Endothelial cell of hepatic sinusoid (primary cell): Measurements from ENCODE around the gene ZNF638.

Experiments
- in situ Hi-C: cut with HindIII; loops from 2 replicates; pipeline ENCODE4 v1.10.0; 2017; ENCODE audit warnings: low sequenced_read_pairs

The ZNF638 gene

DNA sequence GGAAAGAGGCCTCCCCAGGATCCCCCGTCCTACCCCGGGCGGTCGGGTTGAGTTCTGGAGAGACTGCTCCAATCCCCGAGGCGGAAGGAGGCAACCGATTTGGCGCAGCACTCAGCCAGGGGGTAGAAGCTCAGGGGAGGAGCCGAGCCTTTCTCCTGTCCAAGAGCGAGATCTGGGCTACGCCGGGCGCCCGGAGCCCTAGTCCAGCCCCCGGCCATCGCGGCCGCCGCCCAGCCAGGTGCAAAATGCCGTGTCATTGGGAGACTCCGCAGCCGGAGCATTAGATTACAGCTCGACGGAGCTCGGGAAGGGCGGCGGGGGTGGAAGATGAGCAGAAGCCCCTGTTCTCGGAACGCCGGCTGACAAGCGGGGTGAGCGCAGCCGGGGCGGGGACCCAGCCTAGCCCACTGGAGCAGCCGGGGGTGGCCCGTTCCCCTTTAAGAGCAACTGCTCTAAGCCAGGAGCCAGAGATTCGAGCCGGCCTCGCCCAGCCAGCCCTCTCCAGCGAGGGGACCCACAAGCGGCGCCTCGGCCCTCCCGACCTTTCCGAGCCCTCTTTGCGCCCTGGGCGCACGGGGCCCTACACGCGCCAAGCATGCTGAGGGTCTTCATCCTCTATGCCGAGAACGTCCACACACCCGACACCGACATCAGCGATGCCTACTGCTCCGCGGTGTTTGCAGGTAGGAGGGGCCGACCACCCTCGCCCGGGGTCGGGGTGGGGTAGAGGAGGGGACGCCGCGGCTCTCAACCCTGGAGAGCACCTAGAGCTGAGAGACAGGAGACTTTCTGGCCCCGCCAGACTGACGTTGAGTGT, 122.0 kb downstream of the ZNF638 start, which contains the start of gene DYSF:
Gene DYSF, plus strand, starts transcription at position 158 of the 817 bp plus-strand sequence.
- in situ Hi-C loops: loop anchor here (5.0 kb wide), 1 partner anchor 39 kb away; no protein-coding TSS in a partner anchor

DNA sequence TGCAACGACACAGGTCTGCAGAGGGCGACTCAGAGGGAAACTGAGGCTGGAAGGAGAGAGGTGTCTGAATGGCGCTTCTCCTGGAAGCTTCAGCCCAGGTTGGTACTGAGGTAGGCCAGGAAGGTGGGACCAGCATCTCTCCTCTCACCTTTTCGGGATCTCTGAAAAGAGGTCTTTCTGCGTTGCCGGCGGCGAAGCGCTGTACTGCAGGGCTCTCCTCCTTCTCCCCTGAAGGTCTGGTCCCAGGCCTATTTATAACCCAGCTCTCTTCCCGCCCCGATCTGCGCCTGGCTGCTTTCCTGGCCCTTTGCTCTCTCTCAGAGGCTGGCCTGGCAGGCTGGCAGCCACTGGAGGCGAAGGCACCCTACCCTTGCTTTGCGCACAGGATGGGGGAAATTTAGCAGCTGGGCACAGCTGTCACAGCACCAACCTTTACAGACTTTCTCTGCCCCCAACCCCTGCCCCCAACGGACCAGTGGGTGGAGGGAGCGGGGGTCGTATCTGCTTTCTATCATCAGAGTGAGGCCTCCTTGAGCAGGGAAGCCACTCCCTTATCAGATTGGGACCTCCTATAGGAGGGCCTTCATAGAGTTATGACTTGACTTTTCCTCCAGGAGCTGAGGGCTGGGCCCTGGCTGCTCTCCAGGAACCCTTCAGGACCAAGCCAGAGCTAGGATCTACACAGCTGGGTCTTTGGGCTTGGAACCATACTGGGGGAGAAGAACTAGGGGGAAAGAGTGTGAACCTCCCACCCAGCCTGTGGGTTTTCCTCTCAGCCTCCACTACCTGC, 122.8 kb downstream of the ZNF638 start:
- in situ Hi-C loops: loop anchor here (5.0 kb wide), 2 partner anchors 38 to 52 kb away; no protein-coding TSS in a partner anchor

DNA sequence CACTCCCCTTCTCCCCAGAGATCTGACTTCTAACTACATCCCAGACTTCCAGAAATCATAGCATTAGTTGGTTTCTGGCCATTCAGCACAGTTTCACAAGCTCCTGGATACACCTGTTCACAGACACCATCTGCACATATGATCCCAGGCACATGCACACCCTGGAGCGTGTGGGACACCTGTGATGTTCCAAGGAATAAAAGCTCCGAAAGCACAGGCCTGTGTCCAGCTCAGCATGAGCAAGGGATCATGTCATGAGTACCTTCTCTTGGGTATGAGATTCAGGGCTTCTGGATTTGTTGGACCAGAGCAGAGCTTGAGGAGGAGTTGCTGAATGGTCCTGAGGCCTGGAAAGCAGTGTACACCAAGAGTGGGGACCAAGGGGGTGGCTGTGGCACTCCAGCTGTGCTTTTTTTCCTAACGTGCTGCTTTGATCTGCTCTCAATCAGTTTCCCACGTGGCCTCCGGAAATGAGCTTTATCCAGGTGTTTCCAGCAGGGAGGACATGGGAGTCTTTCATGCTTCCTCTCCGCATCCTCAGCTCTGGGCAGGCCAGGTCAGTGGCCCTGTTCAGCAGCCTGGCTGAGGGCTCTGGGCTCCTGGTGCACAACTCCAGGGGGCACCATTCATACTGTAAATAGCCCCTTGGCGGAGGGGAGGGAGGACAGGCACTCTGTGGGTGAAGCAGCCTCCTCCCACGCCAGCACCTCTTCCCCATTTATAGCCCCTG, 123.6 kb downstream of the ZNF638 start:
- in situ Hi-C loops: loop anchor here (5.0 kb wide), 1 partner anchor 53 kb away; no protein-coding TSS in a partner anchor

DNA sequence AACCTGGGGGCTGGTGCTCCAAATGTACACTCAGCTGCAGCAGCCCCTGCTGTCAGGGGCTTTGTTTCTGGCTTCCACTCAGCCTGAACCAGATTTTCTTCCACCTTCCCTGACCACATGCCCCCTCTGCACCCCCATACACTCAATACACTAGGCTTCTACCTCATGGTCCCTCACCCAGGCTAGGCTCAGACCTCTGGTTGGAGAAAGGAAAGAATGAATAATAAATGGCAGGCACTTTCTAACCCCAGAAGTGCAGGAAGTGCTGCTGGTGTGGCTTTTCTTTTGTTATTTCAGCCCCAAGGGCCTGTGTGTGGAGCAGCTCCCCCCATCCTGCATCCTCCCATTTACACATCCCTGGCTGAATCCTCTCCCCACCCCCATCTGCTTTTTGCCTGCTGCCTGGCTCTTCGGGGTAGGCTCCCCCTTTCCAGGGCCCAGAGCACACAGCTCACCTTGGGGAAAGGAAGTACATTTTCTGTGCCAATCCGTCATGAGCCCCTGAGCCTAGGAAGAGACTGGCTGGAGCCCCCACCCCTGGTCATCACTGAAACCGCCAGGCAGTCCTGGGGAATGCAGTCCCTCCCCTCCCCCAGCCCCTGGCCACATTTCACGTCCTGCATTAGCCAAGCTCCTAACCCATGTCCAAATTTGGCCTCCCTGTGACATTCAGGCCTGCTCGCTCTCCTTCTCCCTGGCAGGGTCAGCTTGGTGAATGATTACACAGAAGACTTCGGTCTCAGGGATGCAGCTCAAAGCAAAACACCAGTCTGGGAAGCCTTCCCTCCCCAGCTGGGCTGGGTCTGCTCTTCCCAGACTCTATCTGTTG, 124.4 kb downstream of the ZNF638 start:
- in situ Hi-C loops: loop anchor here (5.0 kb wide), 1 partner anchor 54 kb away; no protein-coding TSS in a partner anchor

DNA sequence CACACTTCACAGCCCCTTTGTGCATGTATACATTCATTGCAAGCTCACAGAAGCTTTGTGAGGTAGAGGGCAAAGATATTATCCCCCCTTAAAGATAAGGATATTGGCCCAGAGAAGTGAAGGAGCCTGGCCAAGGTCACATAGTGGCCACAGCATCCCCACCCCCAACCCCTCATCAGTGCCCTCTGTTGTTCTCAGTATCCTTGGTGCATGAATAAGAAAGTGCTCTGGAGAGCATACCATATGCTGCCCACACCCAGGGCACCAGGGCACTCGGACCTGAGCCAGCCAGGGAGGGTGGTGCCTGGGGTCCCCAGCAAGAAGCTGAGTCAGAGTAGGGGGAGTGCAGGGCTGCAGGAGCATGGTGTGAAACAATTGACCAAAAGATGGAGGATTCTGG, 125.0 kb downstream of the ZNF638 start:
- in situ Hi-C loops: loop anchor here (5.0 kb wide), 1 partner anchor 54 kb away; no protein-coding TSS in a partner anchor

DNA sequence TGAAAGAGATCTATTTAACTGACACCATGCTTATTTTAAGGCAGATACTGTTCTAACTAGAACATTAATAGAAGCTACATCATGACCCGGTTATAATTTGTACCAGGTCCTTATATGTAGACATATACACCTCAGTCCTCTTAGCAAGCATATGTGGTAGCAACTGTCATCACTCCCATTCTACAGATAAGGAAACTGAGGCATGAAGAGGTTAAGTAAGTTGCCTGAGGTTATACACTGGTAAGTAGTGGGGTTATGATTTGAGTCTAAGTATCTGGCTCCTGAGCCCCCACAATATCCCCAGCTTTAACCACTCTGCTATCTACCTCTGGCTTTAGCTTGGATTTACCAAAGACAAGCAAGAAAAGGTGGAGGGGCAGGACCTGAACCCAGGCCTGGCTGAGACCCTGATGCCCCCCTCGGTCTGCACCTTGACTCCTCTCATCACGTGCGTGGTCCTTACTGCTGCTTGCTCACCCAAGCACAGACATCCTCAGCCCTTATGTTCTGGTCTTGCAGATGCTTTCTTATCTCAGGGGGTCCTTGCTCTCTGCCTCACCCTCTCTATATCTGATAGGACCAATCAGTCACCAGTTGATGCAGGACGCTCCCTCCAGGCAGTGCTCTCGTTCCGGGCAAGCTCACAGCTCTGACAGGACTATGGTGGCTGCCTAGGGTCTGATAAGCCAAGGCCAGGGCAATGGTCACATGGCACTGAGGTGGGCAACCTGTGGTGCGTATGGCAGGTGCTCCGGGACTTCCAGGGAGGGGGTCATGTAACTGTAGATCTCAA, 125.7 kb downstream of the ZNF638 start:
- in situ Hi-C loops: loop anchor here (5.0 kb wide), 1 partner anchor 55 kb away; no protein-coding TSS in a partner anchor

DNA sequence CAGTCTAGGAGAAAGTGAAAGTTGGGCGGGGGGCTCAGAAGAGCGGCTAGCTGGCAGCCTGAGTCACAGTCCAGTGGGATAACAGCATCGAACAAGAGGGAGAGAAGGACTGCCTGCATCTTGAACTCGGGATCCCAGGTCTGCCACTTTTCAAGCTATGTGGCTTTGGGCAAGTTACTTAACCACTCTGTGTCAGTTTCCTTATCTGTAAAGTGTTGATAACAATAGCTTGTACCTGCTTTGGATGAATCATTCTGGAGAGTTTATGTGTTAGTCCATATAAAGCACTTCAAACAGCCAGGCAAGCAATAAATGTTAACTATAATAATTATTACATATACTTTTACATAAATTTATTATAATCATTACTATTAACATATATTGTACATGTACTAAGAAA, 126.3 kb downstream of the ZNF638 start:
- in situ Hi-C loops: loop anchor here (5.0 kb wide), 1 partner anchor 56 kb away; no protein-coding TSS in a partner anchor

DNA sequence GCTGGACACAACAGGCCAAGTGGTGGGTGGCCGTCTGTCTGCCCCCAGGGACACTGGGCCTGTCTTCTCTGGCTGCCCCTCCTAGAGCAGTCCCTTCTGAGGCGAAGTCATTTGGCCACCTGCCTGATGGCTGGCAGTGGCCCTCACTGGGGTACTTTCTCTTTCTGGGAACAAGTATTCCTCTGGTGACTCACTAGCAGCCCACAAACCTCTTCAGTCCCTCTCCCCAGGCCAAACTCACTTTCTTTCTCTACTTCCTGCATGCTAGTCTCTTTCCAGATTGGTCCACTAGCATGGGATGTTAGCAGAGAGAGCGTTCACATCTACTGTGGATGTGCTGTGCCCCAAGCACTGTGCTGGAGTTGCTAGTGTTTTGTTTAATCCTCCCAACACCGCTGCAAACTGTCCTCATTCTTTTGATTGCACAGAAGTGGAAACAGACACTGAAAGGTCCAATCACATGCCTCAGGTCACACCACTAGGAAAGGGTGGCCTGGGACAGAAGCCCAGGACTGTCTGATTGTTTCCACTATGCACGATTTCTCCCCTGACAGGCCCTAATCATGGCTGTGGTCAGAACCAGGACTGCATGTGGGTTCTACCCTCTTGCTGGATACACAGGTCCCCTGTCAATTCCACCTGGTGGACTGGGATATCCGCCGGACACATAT, 127.0 kb downstream of the ZNF638 start:
- in situ Hi-C loops: loop anchor here (5.0 kb wide), 1 partner anchor 56 kb away; no protein-coding TSS in a partner anchor

DNA sequence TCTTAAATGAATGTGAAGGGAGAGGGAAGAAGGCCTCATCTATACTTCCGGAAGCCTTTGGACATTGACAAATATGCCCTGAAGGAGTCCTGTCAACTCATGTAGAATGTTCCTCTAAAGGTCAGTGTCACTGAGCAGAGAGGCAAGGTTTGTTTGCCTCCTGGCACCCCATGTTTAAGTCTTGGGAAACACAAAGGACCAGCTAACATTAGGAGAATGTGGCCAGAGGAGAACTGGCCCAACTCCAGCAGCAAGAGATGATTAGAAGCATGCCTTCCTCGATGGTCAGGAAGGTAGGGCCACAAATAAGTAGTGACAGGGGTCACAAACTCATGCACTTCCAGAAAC, 127.5 kb downstream of the ZNF638 start:
- in situ Hi-C loops: loop anchor here (5.0 kb wide), 1 partner anchor 57 kb away; no protein-coding TSS in a partner anchor

DNA sequence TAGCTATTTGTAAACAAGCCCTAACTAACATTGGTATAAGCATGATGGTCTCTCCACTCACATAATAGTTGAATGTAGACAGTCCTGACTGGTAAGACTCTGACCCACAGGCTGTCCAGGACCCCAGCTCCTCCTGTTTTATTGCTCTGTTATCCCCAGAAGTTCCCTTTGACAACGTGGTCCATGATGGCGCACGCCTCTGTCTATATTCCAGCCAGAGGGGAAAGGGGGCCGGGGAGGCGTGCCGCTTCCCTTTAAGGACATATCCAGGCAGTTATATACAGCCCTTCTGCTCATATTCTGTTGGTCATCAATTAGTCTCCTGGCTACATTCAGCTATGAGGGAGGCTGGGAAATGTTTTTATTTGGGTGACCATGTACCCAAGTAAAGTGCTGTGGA, 128.5 kb downstream of the ZNF638 start:
- in situ Hi-C loops: no loop called here

DNA sequence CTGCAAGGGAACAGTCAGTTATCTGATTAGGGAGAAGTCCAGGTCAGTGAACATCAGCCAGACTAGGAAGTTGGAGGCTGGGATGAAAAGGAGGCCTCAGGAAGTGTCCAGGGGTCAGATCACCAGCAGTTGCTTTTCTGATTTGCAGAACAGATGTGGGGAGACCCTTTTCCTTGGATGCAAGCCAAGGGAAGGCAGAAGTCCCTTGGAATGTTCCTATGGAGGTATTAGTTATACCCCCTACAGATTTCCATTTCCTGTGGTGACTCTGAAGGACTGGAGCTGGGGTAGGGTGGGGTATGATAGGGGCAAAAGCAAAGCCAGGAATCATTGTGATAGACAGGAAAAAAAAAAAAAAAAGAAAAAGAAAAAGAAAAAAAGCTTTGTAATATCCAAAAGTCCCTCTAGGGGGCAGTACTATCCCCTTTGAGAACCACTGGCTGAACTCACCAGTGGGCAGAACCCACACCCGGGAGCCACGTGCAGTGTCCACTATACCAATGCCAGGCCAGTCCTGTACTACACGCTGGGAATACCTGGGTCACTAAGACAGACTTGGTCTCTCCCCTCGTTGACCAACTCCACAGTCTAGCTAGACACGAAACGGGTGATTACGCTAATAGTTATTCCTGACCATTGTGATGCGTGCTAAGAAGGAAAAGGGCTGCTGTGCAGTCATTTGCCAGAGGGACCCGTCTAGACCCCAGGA, 129.2 kb downstream of the ZNF638 start:
- in situ Hi-C loops: no loop called here

DNA sequence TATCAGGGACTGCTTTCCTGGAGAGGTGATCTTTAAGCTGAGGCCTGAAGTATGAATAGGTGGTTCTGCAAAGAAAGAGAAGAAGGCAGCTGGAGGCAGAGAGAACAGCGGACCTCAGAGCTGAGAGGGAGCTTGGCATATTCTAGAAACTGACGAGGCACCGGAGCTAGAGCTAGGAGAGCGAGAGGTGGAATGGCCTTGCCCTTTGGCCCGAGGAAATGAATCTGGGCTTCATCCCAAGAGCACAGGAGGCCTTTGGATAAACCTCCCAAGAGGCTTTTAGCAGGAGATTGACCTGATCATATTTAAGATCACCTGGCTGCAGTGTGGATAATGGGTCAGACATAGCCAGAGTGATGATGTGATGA, 129.7 kb downstream of the ZNF638 start:
- in situ Hi-C loops: no loop called here

DNA sequence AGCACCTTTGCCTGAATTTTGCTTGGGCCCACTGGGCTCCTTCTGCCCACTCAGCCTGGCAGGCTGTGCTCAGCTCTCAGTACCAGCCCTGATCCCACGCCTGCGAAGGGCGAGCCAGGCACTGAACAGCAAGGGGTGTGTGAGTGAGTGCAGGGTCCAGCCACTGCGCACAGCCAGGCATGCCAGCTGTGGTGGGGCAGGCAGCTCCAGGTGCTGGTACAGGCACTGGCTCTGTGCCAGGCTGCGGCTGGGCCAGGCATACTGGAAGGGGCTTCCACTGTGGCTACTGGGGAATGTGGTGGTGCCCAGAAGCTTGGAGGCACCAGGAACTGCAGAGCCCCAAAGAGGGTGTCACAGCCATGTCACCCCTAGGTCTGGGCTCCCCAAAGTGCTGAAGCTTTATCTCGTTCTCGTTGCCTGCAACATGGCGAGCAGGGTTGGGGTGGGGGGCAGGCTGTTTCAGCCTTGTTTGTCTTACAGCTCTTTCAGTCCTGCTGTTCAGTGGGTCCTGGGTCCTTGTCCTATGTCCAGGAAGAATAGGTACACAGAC, 130.5 kb downstream of the ZNF638 start:
- in situ Hi-C loops: no loop called here

DNA sequence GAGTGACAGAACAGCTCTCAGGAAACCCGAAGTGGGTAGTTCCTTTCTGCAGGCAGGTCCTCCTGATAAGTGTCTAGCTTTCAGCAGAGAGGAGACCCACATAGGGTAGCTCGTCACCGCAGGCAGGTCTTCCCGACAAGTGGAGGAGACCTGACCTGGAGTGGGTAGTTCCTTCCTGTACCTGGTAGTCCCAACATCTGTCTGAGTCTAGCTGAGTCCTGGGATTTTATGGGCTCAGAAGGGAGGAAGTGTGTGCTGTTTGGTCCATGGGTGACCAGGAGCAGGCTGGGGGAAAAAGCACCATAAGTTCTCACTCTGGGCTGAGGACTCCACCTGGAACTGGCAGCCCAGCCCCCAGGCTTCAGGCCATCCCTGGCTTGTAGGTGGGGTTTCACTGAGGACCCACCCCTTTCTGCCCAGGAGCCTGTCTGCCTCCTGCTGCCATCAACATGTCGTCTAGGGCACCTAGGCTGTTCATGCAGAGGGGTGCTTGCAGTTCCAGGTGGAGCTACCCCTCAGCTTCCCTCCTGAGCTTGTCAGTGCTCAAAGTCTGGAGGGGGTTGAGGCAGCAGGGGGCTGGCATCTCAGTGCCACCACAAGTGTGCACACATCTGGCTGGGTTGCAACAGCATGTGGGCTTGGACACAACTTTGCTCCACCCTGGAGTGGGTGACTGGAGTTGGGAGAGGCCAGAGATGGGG, 131.2 kb downstream of the ZNF638 start:
- in situ Hi-C loops: no loop called here

DNA sequence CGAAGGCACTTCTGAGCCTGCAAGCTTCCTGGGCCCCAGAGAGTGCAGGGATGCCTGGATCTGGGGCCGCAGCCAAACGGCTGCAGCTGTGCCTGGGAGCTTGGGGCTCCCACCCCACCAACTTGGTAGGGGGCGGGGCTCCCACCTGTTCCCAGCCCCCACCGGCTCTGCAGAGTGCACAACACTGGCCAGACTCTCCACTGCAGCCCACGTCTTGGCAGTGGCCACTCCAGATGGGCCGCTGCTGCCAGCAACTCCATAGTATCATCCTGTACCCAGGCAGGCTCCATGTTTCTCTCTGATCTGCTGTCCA, 131.7 kb downstream of the ZNF638 start:
- in situ Hi-C loops: no loop called here

DNA sequence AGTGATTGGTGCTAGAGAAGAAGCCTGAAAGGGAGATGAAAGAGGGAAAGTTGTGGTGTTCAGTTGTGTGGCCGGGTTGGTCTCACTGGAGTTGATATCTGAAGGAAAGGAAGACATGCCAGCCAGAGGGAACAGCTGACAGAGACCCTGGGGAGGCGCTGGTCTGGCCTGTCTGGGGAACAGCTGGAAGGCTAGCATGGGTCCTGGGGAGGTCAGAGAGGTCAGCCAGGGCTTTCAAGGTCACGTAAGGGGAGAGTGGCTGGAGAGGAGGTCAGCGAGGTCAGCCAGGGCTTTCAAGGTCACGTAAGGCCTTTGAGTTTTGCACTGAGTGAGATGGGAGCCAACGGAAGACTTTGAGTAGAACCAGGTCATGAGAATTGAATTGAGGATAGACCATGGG, 132.8 kb downstream of the ZNF638 start:
- in situ Hi-C loops: no loop called here

DNA sequence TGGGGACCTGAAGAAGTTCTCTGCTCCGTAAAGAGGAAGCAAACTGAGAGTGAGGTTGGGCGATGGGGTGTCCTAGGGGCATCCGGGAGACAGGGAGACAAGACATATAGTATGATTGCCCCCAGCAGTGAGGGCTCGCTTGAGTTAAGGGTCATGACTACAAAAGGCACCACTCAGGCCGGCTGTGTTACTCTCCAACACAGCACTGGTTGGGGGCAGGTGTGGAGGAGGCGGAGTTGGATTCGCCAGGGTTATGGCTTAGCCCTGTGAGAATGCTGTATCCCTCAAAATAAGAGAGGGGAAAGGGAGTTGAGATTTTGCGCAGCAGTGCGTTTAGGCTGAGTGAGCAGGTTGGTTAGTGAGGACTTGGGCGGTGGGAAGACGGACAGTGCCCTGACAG, 133.8 kb downstream of the ZNF638 start:
- in situ Hi-C loops: no loop called here
